Cardiac ventricle fibroblast (primary cell): ENCODE measurements around the gene RIPK3. TPM values are rescaled to one million over a fixed set of nuclear protein-coding genes. Genes with fewer than 3 reads are reported as not detected.

Experiments used
- total RNA-seq: library from RNA; depleted of rRNA; stranded (reverse); fragments of >200 nt; gene quantifications from 2 replicates; pipeline ENCODE4 v1.2.3, GENCODE V29; 2015

RIPK3 gene
- 1.1 and 2.2 TPM in 2 replicates for total RNA-seq

DNA sequence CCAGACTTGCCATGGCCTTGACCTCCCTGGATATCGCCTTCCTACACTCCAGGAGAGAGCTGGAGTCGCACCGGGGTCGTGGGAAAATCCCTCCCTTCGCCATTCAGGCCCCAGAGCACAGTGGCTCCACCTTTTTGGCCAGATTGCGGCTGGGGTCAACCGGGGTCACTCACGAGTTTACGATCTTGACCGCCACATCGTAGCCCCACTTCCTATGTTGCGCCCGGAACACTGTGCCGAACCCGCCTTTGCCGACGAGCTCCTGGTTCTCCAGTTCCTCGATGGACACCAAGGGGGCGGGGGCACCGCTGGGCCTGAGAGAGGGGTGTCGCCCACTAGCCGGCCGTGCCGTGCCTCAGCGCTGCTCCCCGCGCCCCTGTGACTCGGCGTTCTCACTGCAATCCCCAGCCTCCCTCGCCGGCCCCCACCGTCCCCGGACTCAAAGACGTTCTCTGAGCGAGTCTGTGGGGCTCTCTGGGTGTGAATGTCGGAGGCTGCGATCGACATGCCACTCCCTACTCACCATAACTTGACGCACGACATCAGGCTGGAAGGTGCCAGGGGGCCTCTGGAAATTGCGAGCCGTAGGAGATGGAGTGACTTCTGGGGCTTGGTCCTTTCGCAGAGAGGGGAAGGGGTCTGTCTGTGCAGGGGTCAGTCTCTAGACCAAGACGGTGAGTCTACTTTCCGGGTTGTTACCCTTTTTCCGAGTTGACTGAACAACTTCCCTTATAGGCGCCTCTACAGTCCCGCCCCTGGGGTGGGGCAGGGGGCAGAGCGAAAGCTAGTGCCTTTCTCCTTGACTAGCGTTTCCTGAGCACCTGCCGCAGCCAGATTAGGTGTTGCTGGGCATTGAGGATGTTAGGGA, at the start of gene RIPK3:
TSS of gene RIPK3 (minus strand) at position 708 of the 868 bp plus-strand sequence. CDS start at position 543, 165 bp downstream.

DNA sequence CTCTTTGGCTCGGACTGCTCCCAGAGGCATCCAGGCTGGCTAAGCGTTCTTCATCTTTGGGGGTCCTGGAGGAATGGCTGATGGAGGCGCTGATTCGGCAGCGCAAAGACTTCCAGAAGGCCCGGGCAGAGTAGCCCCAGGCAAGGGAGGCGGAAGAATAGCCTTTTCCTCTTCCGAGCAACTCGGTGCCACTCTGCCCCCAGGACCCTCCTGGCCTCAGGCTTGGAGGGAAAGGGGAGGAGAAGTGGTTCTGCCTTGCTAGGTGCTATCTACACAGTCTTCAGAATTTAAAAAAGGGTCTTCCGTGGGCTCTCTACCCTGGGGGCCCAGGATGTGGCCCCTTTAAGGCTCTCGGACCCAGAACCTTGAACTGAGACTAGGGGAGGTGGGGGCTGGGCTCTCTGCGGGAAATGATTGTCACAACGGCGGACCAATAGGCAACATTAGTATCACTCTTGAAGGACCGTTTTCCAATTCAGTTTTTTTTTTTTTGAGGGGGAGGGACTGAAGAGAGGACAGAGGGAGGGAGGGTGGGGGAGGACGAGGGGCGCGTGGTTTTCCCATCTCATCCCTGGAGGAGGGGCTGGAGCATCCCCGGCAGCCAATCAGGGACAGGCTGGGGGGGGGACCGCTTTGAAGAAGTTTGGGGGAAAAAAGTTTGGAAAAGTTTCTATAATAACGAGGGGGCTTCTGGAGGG, 27.9 kb upstream of the RIPK3 start, which contains the start of gene NFATC4:
TSS of gene NFATC4 (plus strand) at position 671 of the 698 bp plus-strand sequence. CDS start 157 bp downstream, outside the sequence.

DNA sequence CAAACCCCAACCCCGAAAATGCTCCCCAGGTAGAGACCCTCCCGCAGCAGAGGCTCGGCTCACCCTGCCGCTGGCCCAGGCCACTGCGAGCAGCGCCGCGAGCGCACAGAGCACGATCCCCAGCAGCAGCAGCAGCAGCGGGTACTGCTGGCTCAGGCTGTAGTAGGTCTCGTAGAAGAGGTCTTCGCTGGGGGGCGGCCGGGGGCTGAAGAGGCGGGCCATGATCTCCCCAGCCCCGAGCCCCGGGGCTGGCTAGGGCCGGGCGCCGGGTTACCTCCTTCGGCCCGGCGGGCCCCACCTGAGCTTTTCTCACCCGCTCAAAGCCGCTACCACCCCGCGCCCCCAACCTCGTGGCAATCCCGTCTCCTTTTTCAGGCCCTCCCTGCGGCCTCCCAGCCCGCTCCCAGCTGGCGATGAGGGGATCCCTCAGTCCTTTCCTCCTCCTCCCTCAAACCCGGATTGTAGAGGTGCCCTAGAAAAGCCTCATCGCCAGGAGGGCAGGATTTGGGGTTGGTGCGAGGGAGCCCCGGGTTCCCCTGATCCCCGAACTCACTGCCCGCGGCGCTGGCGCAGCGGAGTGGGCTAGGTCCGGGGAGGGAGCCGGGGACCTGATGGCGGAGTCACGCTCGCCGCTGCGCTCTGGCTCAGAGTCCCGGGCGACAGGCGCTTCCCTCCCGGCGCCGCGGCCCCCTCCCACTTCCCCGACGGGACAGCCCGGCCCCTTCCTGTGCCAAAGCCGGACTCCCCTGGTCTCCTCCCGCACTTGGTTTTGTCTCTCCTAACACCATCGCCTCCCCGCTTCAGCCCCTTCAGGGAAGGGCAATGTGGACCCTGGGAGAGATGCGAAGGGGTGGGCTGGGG, 5.1 kb downstream of the RIPK3 start, which contains the start of gene ADCY4:
TSS of gene ADCY4 (minus strand) at position 641 of the 861 bp plus-strand sequence. CDS start at position 222, 419 bp downstream.

GRCh38 chr14:24310646-24311604, 28.9 kb downstream of the RIPK3 start, which contains the start of gene LTB4R:
Gene LTB4R (plus strand): TSS chr14:24311502. CDS start chr14:24315652, 4,150 bp downstream.

GRCh38 chr14:24309538-24310264, 30.1 kb downstream of the RIPK3 start, which contains the start of gene LTB4R2:
Gene LTB4R2 (plus strand): TSS chr14:24310140. CDS start chr14:24310665, 525 bp downstream.

GRCh38 chr14:24307575-24308341, 32.0 kb downstream of the RIPK3 start, which contains the start of gene CIDEB:
Gene CIDEB (minus strand): TSS chr14:24307977. CDS start chr14:24307858, 119 bp downstream.

GRCh38 chr14:24299255-24300191, 40.3 kb downstream of the RIPK3 start, which contains the start of the genes DHRS1 and NOP9:
Gene DHRS1 (minus strand): TSS chr14:24299780. CDS start chr14:24299106, 674 bp downstream.
Gene NOP9 (plus strand): TSS chr14:24299850. CDS start chr14:24299955, 105 bp downstream.

Other genes with a start within 250 kb of the RIPK3 start
- 8.2 and 11.6 TPM in 2 replicates for gene PCK2, start 245.7 kb downstream of the RIPK3 start, total RNA-seq
- 41.8 and 49.5 TPM in 2 replicates for gene DCAF11, start 225.2 kb downstream of the RIPK3 start, total RNA-seq
- gene NRL, start 225.0 kb downstream of the RIPK3 start, total RNA-seq, result 0.73 and 0.75 TPM in 2 replicates
- gene FITM1, start 209.3 kb downstream of the RIPK3 start, total RNA-seq, result 0.20 TPM in 1 of 2 replicates, not detected in the other
- 123 and 136 TPM in 2 replicates for gene PSME1, start 203.8 kb downstream of the RIPK3 start, total RNA-seq
- 8.3 and 10.2 TPM in 2 replicates for gene EMC9, start 198.4 kb downstream of the RIPK3 start, total RNA-seq
- 52.9 and 82.8 TPM in 2 replicates for gene PSME2, start 193.4 kb downstream of the RIPK3 start, total RNA-seq
- 50.1 and 66.3 TPM in 2 replicates for gene RNF31, start 192.5 kb downstream of the RIPK3 start, total RNA-seq
- gene IRF9, start 178.7 kb downstream of the RIPK3 start, total RNA-seq, result 30.3 and 35.5 TPM in 2 replicates
- gene REC8, start 167.9 kb downstream of the RIPK3 start, total RNA-seq, result 0.25 and 1.1 TPM in 2 replicates
- gene IPO4, start 151.2 kb downstream of the RIPK3 start, total RNA-seq, result 33.4 and 39.3 TPM in 2 replicates
- 73.6 and 75.1 TPM in 2 replicates for gene TM9SF1, start 144.6 kb downstream of the RIPK3 start, total RNA-seq
- gene TSSK4, start 134.3 kb downstream of the RIPK3 start, total RNA-seq, result not detected in 2 replicates
- gene CHMP4A, start 126.5 kb downstream of the RIPK3 start, total RNA-seq, result 31.4 and 43.9 TPM in 2 replicates
- gene MDP1, start 123.9 kb downstream of the RIPK3 start, total RNA-seq, result 10.2 and 11.2 TPM in 2 replicates
- 96.5 and 125 TPM in 2 replicates for gene NEDD8, start 107.6 kb downstream of the RIPK3 start, total RNA-seq
- 49.8 and 65.4 TPM in 2 replicates for gene GMPR2, start 107.1 kb downstream of the RIPK3 start, total RNA-seq
- gene TINF2, start 97.4 kb downstream of the RIPK3 start, total RNA-seq, result 22.0 and 32.4 TPM in 2 replicates
- gene TGM1, start 76.8 kb downstream of the RIPK3 start, total RNA-seq, result 0.06 and 0.73 TPM in 2 replicates
- 13.7 and 17.5 TPM in 2 replicates for gene RABGGTA, start 68.4 kb downstream of the RIPK3 start, total RNA-seq
- 10.7 and 26.9 TPM in 2 replicates for gene DHRS1, start 40.2 kb downstream of the RIPK3 start, total RNA-seq
- 9.2 and 9.9 TPM in 2 replicates for gene NOP9, start 40.1 kb downstream of the RIPK3 start, total RNA-seq
- 1.7 and 1.8 TPM in 2 replicates for gene CIDEB, start 32.0 kb downstream of the RIPK3 start, total RNA-seq
- gene LTB4R2, start 29.9 kb downstream of the RIPK3 start, total RNA-seq, result 1.9 and 2.6 TPM in 2 replicates
- gene LTB4R, start 28.5 kb downstream of the RIPK3 start, total RNA-seq, result 0.59 and 1.1 TPM in 2 replicates
- gene ADCY4, start 4.9 kb downstream of the RIPK3 start, total RNA-seq, result 0.94 and 2.1 TPM in 2 replicates
- 51.0 and 54.5 TPM in 2 replicates for gene NFATC4, start 28.2 kb upstream of the RIPK3 start, total RNA-seq
- gene NYNRIN, start 59.0 kb upstream of the RIPK3 start, total RNA-seq, result 7.6 and 9.5 TPM in 2 replicates
- 6.6 and 15.3 TPM in 2 replicates for gene CBLN3, start 89.7 kb upstream of the RIPK3 start, total RNA-seq
- 25.8 and 30.0 TPM in 2 replicates for gene KHNYN, start 90.0 kb upstream of the RIPK3 start, total RNA-seq
- gene SDR39U1, start 102.8 kb upstream of the RIPK3 start, total RNA-seq, result 16.9 and 19.3 TPM in 2 replicates
- gene CMA1, start 168.3 kb upstream of the RIPK3 start, total RNA-seq, result not detected in 2 replicates
- gene CTSG, start 236.3 kb upstream of the RIPK3 start, total RNA-seq, result not detected in 2 replicates